DND-41 (cell line): ENCODE results near the gene HMCN2.

Source experiments
- EZH2 ChIP-seq: IDR thresholded peaks from 3 replicates; pipeline ENCODE4 v1.6.1; 2012; ENCODE audit warnings: borderline replicate concordance, low read depth, mild to moderate bottlenecking, moderate library complexity, low read length, inconsistent platforms; ENCODE audit not compliant: severe bottlenecking
- TF ChIP-seq, protein P1 (sequence below): IDR thresholded peaks from 2 replicates; pipeline ENCODE4 v1.5.1; 2012; ENCODE audit warnings: borderline replicate concordance, low read length, moderate library complexity, mild to moderate bottlenecking; ENCODE audit not compliant: poor library complexity, severe bottlenecking; ENCODE audit errors: extremely low read depth

- TF ChIP-seq, protein P1, sequence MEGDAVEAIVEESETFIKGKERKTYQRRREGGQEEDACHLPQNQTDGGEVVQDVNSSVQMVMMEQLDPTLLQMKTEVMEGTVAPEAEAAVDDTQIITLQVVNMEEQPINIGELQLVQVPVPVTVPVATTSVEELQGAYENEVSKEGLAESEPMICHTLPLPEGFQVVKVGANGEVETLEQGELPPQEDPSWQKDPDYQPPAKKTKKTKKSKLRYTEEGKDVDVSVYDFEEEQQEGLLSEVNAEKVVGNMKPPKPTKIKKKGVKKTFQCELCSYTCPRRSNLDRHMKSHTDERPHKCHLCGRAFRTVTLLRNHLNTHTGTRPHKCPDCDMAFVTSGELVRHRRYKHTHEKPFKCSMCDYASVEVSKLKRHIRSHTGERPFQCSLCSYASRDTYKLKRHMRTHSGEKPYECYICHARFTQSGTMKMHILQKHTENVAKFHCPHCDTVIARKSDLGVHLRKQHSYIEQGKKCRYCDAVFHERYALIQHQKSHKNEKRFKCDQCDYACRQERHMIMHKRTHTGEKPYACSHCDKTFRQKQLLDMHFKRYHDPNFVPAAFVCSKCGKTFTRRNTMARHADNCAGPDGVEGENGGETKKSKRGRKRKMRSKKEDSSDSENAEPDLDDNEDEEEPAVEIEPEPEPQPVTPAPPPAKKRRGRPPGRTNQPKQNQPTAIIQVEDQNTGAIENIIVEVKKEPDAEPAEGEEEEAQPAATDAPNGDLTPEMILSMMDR: no peak
- no peak for TF ChIP-seq EZH2
Observed at GRCh38 chr9:130263601-130264413, 1.8 kb upstream of the HMCN2 start.
